K562 (cell line): ENCODE results near the gene INTS1. TPM values are rescaled to one million over a fixed set of nuclear protein-coding genes. Genes with fewer than 3 reads are reported as not detected.

ENCODE experiments used
- CBFA2T2 ChIP-seq: fragments of 450-650 bp; conservative IDR thresholded peaks from 2 replicates; pipeline ENCODE4 v1.6.1; 2017; ENCODE audit warnings: mild to moderate bottlenecking
- CBX8 ChIP-seq: fragments of 200-600 bp; sonication (generic); IDR thresholded peaks from 2 replicates; pipeline ENCODE4 v1.6.1; 2012; ENCODE audit warnings: borderline replicate concordance, mixed run types, low read depth, mild to moderate bottlenecking, moderate library complexity, mixed read lengths, low read length, control low read depth, inconsistent platforms; ENCODE audit not compliant: poor library complexity, severe bottlenecking; ENCODE audit errors: extremely low read depth
- EP300 ChIP-seq: IDR thresholded peaks from 2 replicates; pipeline ENCODE4 v1.6.1; 2012; ENCODE audit warnings: low read length, improper control_type of control experiment
- GTF2E2 ChIP-seq: fragments of 200-800 bp; sonication (Bioruptor generic); IDR thresholded peaks from 2 replicates; pipeline ENCODE4 v1.6.1; 2016; ENCODE audit warnings: missing genetic modification characterization, missing compliant biosample characterization
- KDM5B ChIP-seq: fragments of 200-600 bp; sonication (generic); IDR thresholded peaks from 2 replicates; pipeline ENCODE4 v1.6.1; 2012; ENCODE audit warnings: low read depth, mild to moderate bottlenecking, moderate library complexity, low read length, control low read depth, inconsistent platforms; ENCODE audit not compliant: insufficient replicate concordance
- MYNN ChIP-seq, 2 experiments: sonication (generic); formaldehyde crosslinking in 1 of 2; IDR thresholded peaks; 2 replicates each; pipeline versions ENCODE4 v1.5.0 to v1.6.1; 2016 to 2020; ENCODE audit warnings: antibody characterized with exemption in 1 of 2, missing genetic modification reagents in 1 of 2
- TEAD4 ChIP-seq, 2 experiments: sonication (generic) in 1 of 2; formaldehyde crosslinking in 1 of 2; IDR thresholded peaks; 2 replicates each; pipeline versions ENCODE4 v1.6.1 to v1.8.0; 2012 to 2022; ENCODE audit warnings: borderline replicate concordance in 1 of 2, inconsistent platforms in 1 of 2, low read length in 1 of 2, mild to moderate bottlenecking in 1 of 2, missing genetic modification reagents in 1 of 2
- TSHZ1 ChIP-seq: fragments of 250-450 bp; sonication (Bioruptor Pico); IDR thresholded peaks from 2 replicates; pipeline ENCODE4 v1.4.0; 2020; ENCODE audit warnings: mild to moderate bottlenecking, moderate library complexity
- ZC3H4 ChIP-seq: sonication (generic); formaldehyde crosslinking; IDR thresholded peaks from 2 replicates; pipeline ENCODE4 v1.9.0; 2021; ENCODE audit warnings: missing genetic modification reagents, borderline replicate concordance
- ZKSCAN1 ChIP-seq: fragments of 150-350 bp; IDR thresholded peaks from 2 replicates; pipeline ENCODE4 v1.6.1; 2016; ENCODE audit warnings: low read depth, low read length
- ZNF184 ChIP-seq: sonication (generic); formaldehyde crosslinking; IDR thresholded peaks from 2 replicates; pipeline ENCODE4 v1.5.0; 2020; ENCODE audit warnings: missing genetic modification reagents
- ZNF263 ChIP-seq: sonication (generic); formaldehyde crosslinking; IDR thresholded peaks from 2 replicates; pipeline ENCODE4 v1.8.0; 2022; ENCODE audit warnings: mild to moderate bottlenecking, missing genetic modification reagents, borderline replicate concordance
- ZNF592 ChIP-seq: fragments of 450-650 bp; IDR thresholded peaks from 2 replicates; pipeline ENCODE4 v1.6.1; 2017; ENCODE audit warnings: antibody characterized with exemption, mild to moderate bottlenecking
- polyA plus RNA-seq, 8 experiments: library from polyadenylated mRNA; depleted of rRNA in 4 of 8; stranded (reverse) in 5 of 8; unstranded in 3 of 8; fragments of >200 nt; fragmentation: Nextera tagmentation in 2 of 8; fragmentation: Illumina TruSeq in 1 of 8; extraction: Ambion mirVana in 2 of 8; extraction: Trizol in 1 of 8; gene quantifications; 2 replicates each; pipeline versions ENCODE4 v1.2.1 to v1.2.3, GENCODE V29; 2011 to 2014; ENCODE audit warnings: inconsistent platforms in 1 of 8, missing spikeins in 1 of 8
- total RNA-seq, 7 experiments: library from RNA; depleted of rRNA in 6 of 7; stranded (reverse); fragments of >200 nt in 6 of 7; fragmentation: Illumina TruSeq in 2 of 7; extraction: Trizol in 2 of 7; gene quantifications; 2 replicates each; pipeline versions ENCODE4 v1.2.1 to v1.2.3, GENCODE V29; 2011 to 2021; ENCODE audit warnings: low replicate concordance in 1 of 7
- TF ChIP-seq, protein P1 (sequence below): fragments of 250-450 bp; sonication (Bioruptor Pico); IDR thresholded peaks from 2 replicates; pipeline ENCODE4 v1.9.0; 2021; ENCODE audit warnings: mild to moderate bottlenecking
- TF ChIP-seq, protein P2 (sequence below): sonication (generic); formaldehyde crosslinking; IDR thresholded peaks from 2 replicates; pipeline ENCODE4 v1.8.1; 2022; ENCODE audit warnings: missing genetic modification reagents

Gene INTS1
- total and polyA plus RNA-seq, 9 of the 15 experiments (the other 6 are each of a cell fraction or from before 2014, with no cell fraction given), result 0.34 to 119 (median 18.5) TPM

DNA sequence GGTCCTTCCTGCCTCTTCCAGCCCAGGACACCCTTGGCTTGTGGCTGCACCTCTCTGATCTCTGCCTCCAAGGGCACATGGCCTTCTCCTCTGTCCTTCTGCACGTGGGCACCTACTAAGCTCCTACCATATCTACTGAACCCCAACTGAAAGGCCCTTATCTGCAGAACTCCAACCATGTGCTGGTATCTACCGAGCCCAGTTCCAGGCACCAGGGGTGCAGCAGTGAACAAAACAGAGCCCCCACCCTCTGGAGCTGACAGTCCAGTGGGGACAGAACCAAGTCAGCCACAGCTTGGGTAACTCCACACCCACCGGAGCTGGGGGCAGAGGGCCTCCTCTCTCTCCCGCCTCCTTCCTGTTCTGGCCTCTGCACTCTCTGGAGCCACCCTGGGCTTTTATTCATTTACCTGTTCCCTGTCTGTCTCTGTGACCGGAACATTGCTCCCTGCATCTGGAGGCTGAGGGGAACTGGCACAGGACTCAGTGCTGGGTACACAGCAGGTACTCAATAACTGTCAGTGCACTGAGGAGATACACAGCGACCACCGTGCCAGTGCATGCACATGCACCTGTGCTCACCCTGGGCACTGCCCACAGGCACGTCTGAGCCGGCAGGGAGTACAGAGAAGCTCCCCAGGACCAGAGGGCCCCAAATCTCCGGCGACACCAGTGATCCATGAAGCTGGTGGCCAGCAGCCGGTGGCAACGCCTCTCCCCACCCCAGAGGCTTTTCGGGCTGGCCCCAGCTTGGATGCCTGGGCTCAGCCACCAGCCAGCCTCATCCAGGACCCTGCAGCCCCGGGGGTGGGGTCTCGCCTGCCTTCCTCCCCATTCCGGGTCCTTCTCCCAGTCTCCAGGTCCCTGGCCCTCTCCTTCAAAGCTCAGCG lies 46.9 kb downstream of the INTS1 start (continued):
- TF ChIP-seq EP300 (peak; percentile 55; the same call in 1 of the 2 replicates), CBX8 (no peak), ZNF263 (CRISPR knock-in tag) (peak; percentile 35; the same call in 1 of the 2 replicates), GTF2E2 (tag) (no peak), ZNF184 (CRISPR knock-in tag) (no peak), TEAD4 (IDR thresholded peaks at IDR 0.05; ENCODE audit: low read length) (peak; percentile 47; the same call in 1 of the 2 replicates), TEAD4 (CRISPR knock-in tag; IDR thresholded peaks at IDR 0.05; ENCODE audit: borderline replicate concordance) (no peak), ZC3H4 (CRISPR knock-in tag) (0 out of 2 replicates have a peak, but pooled peaks have one; percentile 33), ZNF592 (peak; percentile 48; the same call in 1 of the 2 replicates), TSHZ1 (no peak), KDM5B (no peak), MYNN (IDR thresholded peaks at IDR 0.05) (0 out of 2 replicates have a peak, but pooled peaks have one; percentile 25), MYNN (CRISPR knock-in tag; IDR thresholded peaks at IDR 0.05) (no peak), CBFA2T2 (peak; percentile 75), ZKSCAN1 (peak; percentile 97)
- TF ChIP-seq, protein P1, sequence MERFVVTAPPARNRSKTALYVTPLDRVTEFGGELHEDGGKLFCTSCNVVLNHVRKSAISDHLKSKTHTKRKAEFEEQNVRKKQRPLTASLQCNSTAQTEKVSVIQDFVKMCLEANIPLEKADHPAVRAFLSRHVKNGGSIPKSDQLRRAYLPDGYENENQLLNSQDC, result no peak
- TF ChIP-seq, protein P2, sequence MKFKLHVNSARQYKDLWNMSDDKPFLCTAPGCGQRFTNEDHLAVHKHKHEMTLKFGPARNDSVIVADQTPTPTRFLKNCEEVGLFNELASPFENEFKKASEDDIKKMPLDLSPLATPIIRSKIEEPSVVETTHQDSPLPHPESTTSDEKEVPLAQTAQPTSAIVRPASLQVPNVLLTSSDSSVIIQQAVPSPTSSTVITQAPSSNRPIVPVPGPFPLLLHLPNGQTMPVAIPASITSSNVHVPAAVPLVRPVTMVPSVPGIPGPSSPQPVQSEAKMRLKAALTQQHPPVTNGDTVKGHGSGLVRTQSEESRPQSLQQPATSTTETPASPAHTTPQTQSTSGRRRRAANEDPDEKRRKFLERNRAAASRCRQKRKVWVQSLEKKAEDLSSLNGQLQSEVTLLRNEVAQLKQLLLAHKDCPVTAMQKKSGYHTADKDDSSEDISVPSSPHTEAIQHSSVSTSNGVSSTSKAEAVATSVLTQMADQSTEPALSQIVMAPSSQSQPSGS (CRISPR knock-in tag), result no peak
